Endothelial cell of umbilical vein (primary cell): ENCODE measurements around the gene ANKS1B. TPM values are rescaled to one million over a fixed set of nuclear protein-coding genes. Genes with fewer than 3 reads are reported as not detected.

ENCODE experiments used
- BruUV-seq: library from RNA; stranded (reverse); fragments of 400-500 nt; replicated peaks from 2 replicates; lab custom pipeline; 2021; lab: Mats Ljungman, UMichigan
- CTCF ChIA-PET: fragments of 300-600, 350-600 bp; sonication (Branson Sonifier 250); formaldehyde crosslinking; loops from one replicate; lab custom pipeline; 2021; ENCODE audit warnings: antibody characterized with exemption, inconsistent platforms; lab: Charles Lee
- POLR2A ChIA-PET: fragments of 300-600, 350-600 bp; sonication (Branson Sonifier 250); formaldehyde crosslinking; loops from one replicate; lab custom pipeline; 2021; ENCODE audit warnings: antibody characterized with exemption, inconsistent platforms; lab: Charles Lee
- DNase-seq: peaks from one replicate; pipeline ENCODE4 v3.0.0-alpha.2; 2011; ENCODE audit warnings: low read depth, low spot score
- FAIRE-seq: peaks from 2 replicates; lab custom pipeline; 2011; peaks lifted over from hg19 to GRCh38; lab: Jason Lieb, UNC
- H2AFZ ChIP-seq: 2 replicates; pipeline ENCODE4 v1.6.0; 2012; ENCODE audit warnings: low read depth, low read length, control low read depth, inconsistent platforms
- H3K27ac ChIP-seq: 2 replicates; pipeline ENCODE4 v1.5.1; 2011; ENCODE audit warnings: low read depth, mild to moderate bottlenecking, control low read depth, low read length, moderate library complexity; ENCODE audit not compliant: insufficient read depth
- H3K27me3 ChIP-seq, 2 experiments: 2 replicates each; pipeline versions ENCODE4 v1.6.0 to v1.6.1; 2011; ENCODE audit warnings: low read length in 2 of 2, mixed read lengths in 1 of 2; ENCODE audit not compliant: control insufficient read depth in 2 of 2, insufficient read depth in 2 of 2
- H3K36me3 ChIP-seq, 2 experiments: 2 replicates in 1 of 2; 3 replicates in 1 of 2; pipeline ENCODE4 v1.5.1; 2011; ENCODE audit warnings: low read length in 2 of 2, mild to moderate bottlenecking in 1 of 2, moderate library complexity in 1 of 2; ENCODE audit not compliant: control insufficient read depth in 2 of 2, insufficient read depth in 2 of 2; ENCODE audit errors: extremely low read depth in 1 of 2
- H3K4me1 ChIP-seq: 3 replicates; pipeline ENCODE4 v1.5.1; 2011; ENCODE audit warnings: mild to moderate bottlenecking, low read length; ENCODE audit not compliant: control insufficient read depth, insufficient read depth; ENCODE audit errors: extremely low read depth
- H3K4me2 ChIP-seq: 2 replicates; pipeline ENCODE4 v1.6.1; 2011; ENCODE audit warnings: low read length, control low read depth, mixed read lengths; ENCODE audit not compliant: insufficient read depth
- H3K4me3 ChIP-seq, 3 experiments: fragments of 200-600 bp in 1 of 3; sonication (generic), shearing (Covaris generic) in 1 of 3; replicated peaks in 1 of 3; 2 replicates each; pipeline ENCODE4 v1.5.1; 2011 to 2016; ENCODE audit warnings: control low read depth in 3 of 3, low read length in 3 of 3, mild to moderate bottlenecking in 2 of 3, inconsistent platforms in 1 of 3, low read depth in 1 of 3, moderate library complexity in 1 of 3; ENCODE audit not compliant: insufficient read depth in 1 of 3
- H3K79me2 ChIP-seq: 2 replicates; pipeline ENCODE4 v1.6.0; 2012; ENCODE audit warnings: low read length, inconsistent platforms; ENCODE audit not compliant: control insufficient read depth, insufficient read depth
- H3K9ac ChIP-seq: replicated peaks from 2 replicates; pipeline ENCODE3; 2011; ENCODE audit warnings: low read length, control low read depth; ENCODE audit not compliant: insufficient read depth; ENCODE audit errors: extremely low read depth
- H3K9me1 ChIP-seq: replicated peaks from 3 replicates; pipeline ENCODE4 v1.6.0; 2011; ENCODE audit warnings: mild to moderate bottlenecking, low read length; ENCODE audit not compliant: control insufficient read depth, insufficient read depth; ENCODE audit errors: extremely low read depth
- H3K9me3 ChIP-seq: replicated peaks from 2 replicates; pipeline ENCODE4 v1.5.1; 2012; ENCODE audit warnings: low read length, inconsistent platforms; ENCODE audit not compliant: control insufficient read depth, insufficient read depth
- H4K20me1 ChIP-seq: replicated peaks from 2 replicates; pipeline ENCODE3; 2011; ENCODE audit warnings: mild to moderate bottlenecking, low read length; ENCODE audit not compliant: control insufficient read depth, insufficient read depth; ENCODE audit errors: extremely low read depth
- CTCF ChIP-seq, 2 donors: IDR thresholded peaks; 1 replicate in 1 of 2; 2 replicates in 1 of 2; pipeline ENCODE4 v1.5.1; 2011; ENCODE audit warnings: low read length in 2 of 2, mild to moderate bottlenecking in 2 of 2, moderate library complexity in 2 of 2, control low read depth in 1 of 2, inconsistent platforms in 1 of 2, low read depth in 1 of 2; ENCODE audit not compliant: insufficient read depth in 1 of 2; ENCODE audit errors: extremely low read depth in 1 of 2
- EZH2 ChIP-seq: IDR thresholded peaks from 2 replicates; pipeline ENCODE4 v1.6.1; 2012; ENCODE audit warnings: borderline replicate concordance, low read depth, mild to moderate bottlenecking, moderate library complexity, low read length, inconsistent platforms; ENCODE audit not compliant: severe bottlenecking
- FOS ChIP-seq: IDR thresholded peaks from 2 replicates; pipeline ENCODE4 v1.6.1; 2011; ENCODE audit warnings: mild to moderate bottlenecking, low read length, moderate library complexity, borderline replicate concordance; ENCODE audit not compliant: insufficient read depth
- GATA2 ChIP-seq: IDR thresholded peaks from 2 replicates; pipeline ENCODE4 v1.7.0; 2011; ENCODE audit warnings: low read depth, mild to moderate bottlenecking, moderate library complexity, mixed read lengths, low read length; ENCODE audit not compliant: insufficient read length, insufficient read depth
- JUN ChIP-seq: IDR thresholded peaks from 2 replicates; pipeline ENCODE4 v1.6.1; 2011; ENCODE audit warnings: borderline replicate concordance, low read depth; ENCODE audit not compliant: insufficient read length, insufficient read depth
- MAX ChIP-seq: IDR thresholded peaks from 2 replicates; pipeline ENCODE4 v1.6.1; 2011; ENCODE audit not compliant: insufficient read depth, insufficient read length
- MYC ChIP-seq: IDR thresholded peaks from one replicate; pipeline ENCODE4 v1.6.1; 2011; ENCODE audit warnings: mild to moderate bottlenecking, low read depth, low read length
- POLR2A ChIP-seq: IDR thresholded peaks from 2 replicates; pipeline ENCODE4 v1.6.1; 2012; ENCODE audit warnings: low read depth, mild to moderate bottlenecking, control low read depth, low read length
- POLR2AphosphoS5 ChIP-seq: IDR thresholded peaks from 2 replicates; pipeline ENCODE4 v1.6.1; 2012; ENCODE audit warnings: low read depth, mild to moderate bottlenecking, control low read depth, low read length, moderate library complexity; ENCODE audit not compliant: insufficient read depth
- dilution Hi-C: fragments of 300-500 bp; cut with MboI; formaldehyde crosslinking; loops from one replicate; pipeline ENCODE4 v1.15.0; 2019; ENCODE audit warnings: low sequenced_read_pairs; ENCODE audit not compliant: extremely low pct_ligation_motif_present
- intact Hi-C: fragments of 100-400 bp; cut with micrococcal nuclease; formaldehyde crosslinking; loops from one replicate; pipeline ENCODE4 v1.10.0; 2022
- polyA plus RNA-seq, 4 experiments: library from polyadenylated mRNA; depleted of rRNA in 3 of 4; stranded (reverse) in 3 of 4; unstranded in 1 of 4; fragments of >200 nt; gene quantifications; 2 replicates each; pipeline versions ENCODE4 v1.2.1 to v1.2.3, GENCODE V29; 2011 to 2012; ENCODE audit warnings: missing spikeins in 1 of 4
- total RNA-seq: library from RNA; stranded (reverse); gene quantifications from 2 replicates; pipeline ENCODE4 v1.2.3, GENCODE V29; 2021

The ANKS1B gene
- total and polyA plus RNA-seq, 2 donors (not counting 3 experiments of a cell fraction or from before 2014, with no cell fraction given), result 0.15 to 0.38 TPM

- CTCF ChIA-PET, result interaction anchor here (1.0 to 2.0 kb wide), 3 partner anchors 726 to 1630 kb away, joined by 3 to 5 read pairs (median 4); no protein-coding TSS in a partner anchor
- Histone ChIP-seq H3K36me3 (no peaks in the 10 kb centered on the region), H4K20me1 (no peaks in the 10 kb centered on the region), H3K79me2 (no peaks in the 10 kb centered on the region), H3K9me3 (no peaks in the 10 kb centered on the region), H3K9ac (no peak overlapping the region), H3K9me1 (no peaks in the 10 kb centered on the region), H2AFZ (no peak overlapping the region), H3K27me3 (no peaks in the 10 kb centered on the region), H3K27ac (no peak overlapping the region), H3K4me3 (no peak overlapping the region), H3K4me1 (no peaks in the 10 kb centered on the region), H3K4me2 (no peak overlapping the region)
- dilution Hi-C loops (no loop called here), intact Hi-C loops (loop anchor here (2.0 kb wide), 1 partner anchor 1699 kb away; no protein-coding TSS in a partner anchor)
- BruUV-seq, result no TSS peak
- FAIRE-seq, result no peak
- POLR2A ChIA-PET, result no interaction called here
- TF ChIP-seq EZH2, result no peak
- TF ChIP-seq MAX, result no peak
- no peak for TF ChIP-seq POLR2A
- no peak for TF ChIP-seq MYC
- TF ChIP-seq POLR2AphosphoS5, result no peak
- TF ChIP-seq GATA2, result no peak
- no peak for DNase-seq
These were observed 942.5 kb downstream of the ANKS1B start for GRCh38 chr12:99042226-99042625.

- CTCF ChIA-PET, result no interaction called here
These were observed 945.2 kb downstream of the ANKS1B start for GRCh38 chr12:99039367-99040120.

More at GRCh38 chr12:99039367-99040120, 945.2 kb downstream of the ANKS1B start:
- POLR2A ChIA-PET, result no interaction called here
- Histone ChIP-seq H3K9me1 (no peaks in the 10 kb centered on the region), H3K36me3 (no peaks in the 10 kb centered on the region), H3K4me3 (no peak overlapping the region), H2AFZ (no peak overlapping the region), H3K27me3 (no peaks in the 10 kb centered on the region), H3K27ac (no peak overlapping the region), H3K79me2 (no peaks in the 10 kb centered on the region), H3K9me3 (no peaks in the 10 kb centered on the region), H3K4me1 (no peaks in the 10 kb centered on the region), H4K20me1 (no peaks in the 10 kb centered on the region), H3K9ac (no peak overlapping the region), H3K4me2 (no peak overlapping the region)
- intact Hi-C loops, result no loop called here
- FAIRE-seq (no peak), DNase-seq (no peak)
- dilution Hi-C loops, result no loop called here
- no TSS peak for BruUV-seq
- TF ChIP-seq GATA2 (no peak), MYC (no peak), JUN (no peak), FOS (no peak), MAX (no peak), EZH2 (no peak), POLR2AphosphoS5 (no peak), POLR2A (no peak), CTCF (IDR thresholded peaks at IDR 0.05; ENCODE audit: extremely low read depth in 1 of 2, insufficient read depth in 1 of 2, low read depth in 1 of 2, low read length in 2 of 2) (no peak)
